SK-N-SH (cell line): Measurements from ENCODE around the gene C20orf144. TPM values are rescaled to one million over a fixed set of nuclear protein-coding genes. Genes with fewer than 3 reads are reported as not detected.

ENCODE experiments used
- CTCF ChIA-PET: fragments of 300-600, 350-600 bp; formaldehyde crosslinking; extraction: SDS; loops from one replicate; lab custom pipeline; 2021; lab: Yijun Ruan, JAX
- POLR2A ChIA-PET: fragments of 350-600 bp; sonication (Branson Sonifier 250); formaldehyde crosslinking; extraction: SDS; loops from one replicate; lab custom pipeline; 2020; ENCODE audit warnings: antibody characterized with exemption, inconsistent platforms; lab: Yijun Ruan, JAX
- DNase-seq: peaks from one replicate; pipeline ENCODE4 v3.0.0; 2012
- H2AFZ ChIP-seq: fragments of 200-600 bp; sonication (generic); 2 replicates; pipeline ENCODE4 v1.8.1; 2016; ENCODE audit warnings: antibody characterized with exemption, mild to moderate bottlenecking, low read depth
- H3F3A ChIP-seq: fragments of 200-600 bp; sonication (generic); replicated peaks from 2 replicates; pipeline ENCODE3; 2016; ENCODE audit warnings: antibody characterized with exemption, mild to moderate bottlenecking; ENCODE audit not compliant: insufficient read depth
- H3K27ac ChIP-seq, 2 experiments: fragments of 200-500 bp in 1 of 2; fragments of 200-600 bp in 1 of 2; sonication (Bioruptor generic) in 1 of 2; sonication (generic), shearing (Covaris generic) in 1 of 2; 2 replicates each; pipeline versions ENCODE4 v1.5.1 to v1.6.1; 2014 to 2016; ENCODE audit warnings: low read depth in 2 of 2, inconsistent platforms in 1 of 2, low read length in 1 of 2, mild to moderate bottlenecking in 1 of 2, mixed read lengths in 1 of 2
- H3K27me3 ChIP-seq: fragments of 200-600 bp; sonication (generic), shearing (Covaris generic); 2 replicates; pipeline ENCODE4 v1.6.1; 2016; ENCODE audit warnings: mixed run types; ENCODE audit not compliant: insufficient read depth
- H3K36me3 ChIP-seq, 2 experiments: fragments of 200-500 bp in 1 of 2; fragments of 200-600 bp in 1 of 2; sonication (Bioruptor generic) in 1 of 2; sonication (generic) in 1 of 2; replicated peaks in 1 of 2; 2 replicates each; pipeline versions ENCODE3 to v1.5.1; 2014 to 2016; ENCODE audit warnings: low read length in 1 of 2, mild to moderate bottlenecking in 1 of 2; ENCODE audit not compliant: insufficient read depth in 2 of 2, control insufficient read depth in 1 of 2
- H3K4me1 ChIP-seq, 2 experiments: fragments of 200-500 bp in 1 of 2; fragments of 200-600 bp in 1 of 2; sonication (Bioruptor generic) in 1 of 2; sonication (generic), shearing (Covaris generic) in 1 of 2; 2 replicates each; pipeline versions ENCODE4 v1.5.1 to v1.6.1; 2014 to 2016; ENCODE audit warnings: low read depth in 1 of 2, low read length in 1 of 2, mixed run types in 1 of 2; ENCODE audit not compliant: insufficient read depth in 2 of 2, control insufficient read depth in 1 of 2
- H3K4me2 ChIP-seq: fragments of 200-600 bp; sonication (generic), shearing (Covaris generic); 2 replicates; pipeline ENCODE4 v1.6.1; 2017; ENCODE audit warnings: mixed run types
- H3K4me3 ChIP-seq, 2 experiments: fragments of 200-500 bp in 1 of 2; fragments of 200-600 bp in 1 of 2; sonication (Bioruptor generic) in 1 of 2; sonication (generic), shearing (Covaris generic) in 1 of 2; 2 replicates each; pipeline versions ENCODE4 v1.5.1 to v1.8.1; 2014 to 2016; ENCODE audit warnings: low read depth in 2 of 2, inconsistent platforms in 1 of 2, low read length in 1 of 2, mild to moderate bottlenecking in 1 of 2, mixed read lengths in 1 of 2, moderate library complexity in 1 of 2
- H3K79me2 ChIP-seq: fragments of 200-600 bp; sonication (generic); 2 replicates; pipeline ENCODE4 v1.8.1; 2017; ENCODE audit warnings: mild to moderate bottlenecking; ENCODE audit not compliant: insufficient read depth
- H3K9ac ChIP-seq: fragments of 200-600 bp; sonication (generic); 2 replicates; pipeline ENCODE4 v1.6.1; 2017; ENCODE audit warnings: mixed run types
- H3K9me2 ChIP-seq: fragments of 200-600 bp; sonication (generic); 2 replicates; pipeline ENCODE4 v1.6.1; 2017; ENCODE audit warnings: mixed run types
- H3K9me3 ChIP-seq: fragments of 200-600 bp; sonication (generic); 2 replicates; pipeline ENCODE4 v1.6.1; 2017; ENCODE audit warnings: mixed run types, mild to moderate bottlenecking, moderate library complexity
- H4K20me1 ChIP-seq: fragments of 200-600 bp; sonication (generic); 2 replicates; pipeline ENCODE4 v1.6.1; 2017; ENCODE audit warnings: mild to moderate bottlenecking, mixed run types; ENCODE audit not compliant: insufficient read depth
- CHD2 ChIP-seq: fragments of 150-350 bp; IDR thresholded peaks from 2 replicates; pipeline ENCODE4 v1.6.1; 2018; ENCODE audit warnings: low read length; ENCODE audit not compliant: partially characterized antibody
- FOSL2 ChIP-seq: IDR thresholded peaks from 2 replicates; pipeline ENCODE4 v1.4.0; 2012; ENCODE audit warnings: low read depth, mild to moderate bottlenecking, moderate library complexity, borderline replicate concordance
- FOXJ3 ChIP-seq: sonication (generic); formaldehyde crosslinking; IDR thresholded peaks from 2 replicates; pipeline ENCODE4 v1.5.1; 2020; ENCODE audit warnings: mild to moderate bottlenecking, missing genetic modification reagents
- FOXM1 ChIP-seq: IDR thresholded peaks from 2 replicates; pipeline ENCODE4 v1.4.0; 2012; ENCODE audit warnings: low read depth, mild to moderate bottlenecking
- GATA2 ChIP-seq: sonication (generic); formaldehyde crosslinking; IDR thresholded peaks from 2 replicates; pipeline ENCODE4 v1.5.0; 2020; ENCODE audit warnings: mild to moderate bottlenecking, missing genetic modification reagents
- MAX ChIP-seq: IDR thresholded peaks from 2 replicates; pipeline ENCODE4 v1.4.0; 2012; ENCODE audit warnings: low read depth
- MXI1 ChIP-seq: IDR thresholded peaks from 2 replicates; pipeline ENCODE4 v1.6.1; 2012; ENCODE audit warnings: mild to moderate bottlenecking, low read depth, low read length, improper control_type of control experiment
- NFIC ChIP-seq: IDR thresholded peaks from 2 replicates; pipeline ENCODE4 v1.4.0; 2012; ENCODE audit warnings: borderline replicate concordance
- NRF1 ChIP-seq: IDR thresholded peaks from 2 replicates; pipeline ENCODE4 v1.6.1; 2012; ENCODE audit warnings: low read depth, mild to moderate bottlenecking, low read length
- POLR2AphosphoS5 ChIP-seq: IDR thresholded peaks from 2 replicates; pipeline ENCODE4 v1.6.1; 2012; ENCODE audit warnings: low read depth, low read length
- RFX5 ChIP-seq: IDR thresholded peaks from 2 replicates; pipeline ENCODE4 v1.6.1; 2012; ENCODE audit warnings: mild to moderate bottlenecking, improper control_type of control experiment, low read length
- RXRA ChIP-seq: IDR thresholded peaks from 2 replicates; pipeline ENCODE4 v1.4.0; 2012; ENCODE audit warnings: low read depth, mild to moderate bottlenecking, borderline replicate concordance
- SIN3A ChIP-seq: IDR thresholded peaks from 2 replicates; pipeline ENCODE4 v1.6.1; 2012; ENCODE audit warnings: low read depth, mild to moderate bottlenecking, low read length, moderate library complexity, borderline replicate concordance
- TCF12 ChIP-seq: IDR thresholded peaks from 2 replicates; pipeline ENCODE4 v1.4.0; 2012
- YY1 ChIP-seq: IDR thresholded peaks from 2 replicates; pipeline ENCODE4 v1.4.0; 2012; ENCODE audit warnings: low read depth, mild to moderate bottlenecking
- WGBS: methylation state at CpG from one replicate; pipeline ENCODE4 v1.1.6; 2017; ENCODE audit warnings: low lambda C conversion rate; 5-methylcytosine and 5-hydroxymethylcytosine counted together
- polyA plus RNA-seq, 3 experiments: library from polyadenylated mRNA; depleted of rRNA; stranded (reverse); fragments of >200 nt; gene quantifications; 2 replicates each; pipeline ENCODE4 v1.2.3, GENCODE V29; 2012

C20orf144 gene
- polyA plus RNA-seq, 1 of the 3 experiments (the other 2 are of a cell fraction), result 0.12 TPM

GRCh38 chr20:33621717-33622400 is 40.3 kb upstream of the C20orf144 start (continued):
- no peak for TF ChIP-seq RXRA
- no peak for TF ChIP-seq FOSL2
- TF ChIP-seq, all 33 proteins: peak for 0

- no peaks in the 10 kb centered on the region for H3F3A ChIP-seq
- H3K9ac ChIP-seq, result no peak overlapping the region
- H3K27me3 ChIP-seq, result no peaks in the 10 kb centered on the region
- H3K9me2 ChIP-seq, result no peaks in the 10 kb centered on the region
- CTCF ChIA-PET, result interaction anchor here (1.5 to 1.6 kb wide), 2 partner anchors 10 to 165 kb away, joined by 3 read pairs; no protein-coding TSS in a partner anchor
- POLR2A ChIA-PET, result no interaction called here
- no peak overlapping the region for H2AFZ ChIP-seq
- no peak for DNase-seq
- no peak overlapping the region for H3K27ac ChIP-seq
- H3K9me3 ChIP-seq, result no peaks in the 10 kb centered on the region
- H3K4me3 ChIP-seq, result no peak overlapping the region
- peaks cover 19 to 31% of the 10 kb centered on the region in 2 experiments for H3K36me3 ChIP-seq
- H4K20me1 ChIP-seq, result no peaks in the 10 kb centered on the region; the same call in 1 of the 2 replicates
- no peak overlapping the region for H3K4me2 ChIP-seq
- WGBS, result 96% methylated on average over 10 of the region's 10 CpGs
- H3K4me1 ChIP-seq, result no peaks in the 10 kb centered on the region
- H3K79me2 ChIP-seq, result no peaks in the 10 kb centered on the region
- no peak for TF ChIP-seq FOXJ3 (CRISPR knock-in tag)
- no peak for TF ChIP-seq TCF12
- TF ChIP-seq, all 33 proteins: peak for 0
These were observed 39.3 kb upstream of the C20orf144 start for GRCh38 chr20:33622705-33623365.

- no peak for DNase-seq
- 91% methylated on average over 3 of the region's 3 CpGs for whole genome bisulfite sequencing
- no peaks in the 10 kb centered on the region for H3K79me2 ChIP-seq
These were observed 37.7 kb upstream of the C20orf144 start for GRCh38 chr20:33624399-33624798.

More at GRCh38 chr20:33624399-33624798, 37.7 kb upstream of the C20orf144 start:
- POLR2A ChIA-PET, result no interaction called here
- peaks cover 22 to 34% of the 10 kb centered on the region in 2 experiments for H3K36me3 ChIP-seq
- H3K9ac ChIP-seq, result no peak overlapping the region
- TF ChIP-seq FOXJ3 (CRISPR knock-in tag) (no peak), GATA2 (no peak), YY1 (no peak), RFX5 (no peak), FOXM1 (no peak), CHD2 (no peak), MAX (no peak), NRF1 (no peak), POLR2AphosphoS5 (no peak), TCF12 (no peak), MXI1 (no peak), NFIC (no peak), SIN3A (no peak)
- TF ChIP-seq, all 33 proteins: peak for 0
- Histone ChIP-seq H3K4me2 (no peak overlapping the region), H3K27me3 (no peaks in the 10 kb centered on the region), H3K9me3 (no peaks in the 10 kb centered on the region), H3K4me1 (no peaks in the 10 kb centered on the region), H3K4me3 (no peak overlapping the region), H2AFZ (no peak overlapping the region), H3F3A (no peaks in the 10 kb centered on the region), H4K20me1 (no peaks in the 10 kb centered on the region), H3K27ac (no peak overlapping the region; a peak in 1 of 4 replicates), H3K9me2 (no peaks in the 10 kb centered on the region)
- CTCF ChIA-PET, result no interaction called here
